ENCODE measurements around the gene ENOX1.
"Not testable (repeated sequence)": the region's sequence is repeated elsewhere in the genome, so short reads cannot be mapped to it uniquely, and the experiment has no call there.

The ENOX1 gene

GRCh38 chr13:43786766-43787517 lies at the start of gene ENOX1:
Gene ENOX1 (minus strand): TSS chr13:43786972.
- DNase-seq (ENCODE audit: low read depth): no peak

GRCh38 chr13:43835701-43836100 lies 48.9 kb upstream of the ENOX1 start:
- DNase-seq (ENCODE audit: low read depth): no peak

GRCh38 chr13:43831088-43831487 lies 44.3 kb upstream of the ENOX1 start:
- DNase-seq (ENCODE audit: low read depth): no peak

- DNase-seq (ENCODE audit: low read depth): no peak
Observed at GRCh38 chr13:43830497-43830881, 43.7 kb upstream of the ENOX1 start.

GRCh38 chr13:43824656-43825055 lies 37.9 kb upstream of the ENOX1 start:
- DNase-seq (ENCODE audit: low read depth): not testable (repeated sequence)

GRCh38 chr13:43822969-43823368 lies 36.2 kb upstream of the ENOX1 start:
- DNase-seq (ENCODE audit: low read depth): no peak

- DNase-seq (ENCODE audit: low read depth): no peak
Observed at GRCh38 chr13:43816401-43816889, 29.7 kb upstream of the ENOX1 start.

GRCh38 chr13:43815204-43815603 lies 28.4 kb upstream of the ENOX1 start:
- DNase-seq (ENCODE audit: low read depth): no peak

GRCh38 chr13:43808676-43809075 lies 21.9 kb upstream of the ENOX1 start:
- DNase-seq (ENCODE audit: low read depth): no peak

- DNase-seq (ENCODE audit: low read depth): no peak
Observed at GRCh38 chr13:43805681-43806128, 18.9 kb upstream of the ENOX1 start.

GRCh38 chr13:43805071-43805468 lies 18.3 kb upstream of the ENOX1 start:
- DNase-seq (ENCODE audit: low read depth): no peak

GRCh38 chr13:43804461-43805070 lies 17.8 kb upstream of the ENOX1 start:
- no peak for DNase-seq (ENCODE audit: low read depth)

GRCh38 chr13:43802511-43802910 lies 15.7 kb upstream of the ENOX1 start:
- no peak for DNase-seq (ENCODE audit: low read depth)

- no peak for DNase-seq (ENCODE audit: low read depth)
Observed at GRCh38 chr13:43800828-43801227, 14.1 kb upstream of the ENOX1 start.

- no peak for DNase-seq (ENCODE audit: low read depth)
Observed at GRCh38 chr13:43799191-43799590, 12.4 kb upstream of the ENOX1 start.

- no peak for DNase-seq (ENCODE audit: low read depth)
Observed at GRCh38 chr13:43797869-43798268, 11.1 kb upstream of the ENOX1 start.

GRCh38 chr13:43797159-43797558 lies 10.4 kb upstream of the ENOX1 start:
- DNase-seq (ENCODE audit: low read depth): no peak

GRCh38 chr13:43794416-43794815 lies 7.6 kb upstream of the ENOX1 start:
- DNase-seq (ENCODE audit: low read depth): no peak

- no peak for DNase-seq (ENCODE audit: low read depth)
Observed at GRCh38 chr13:43792076-43792881, 5.5 kb upstream of the ENOX1 start.

- no peak for DNase-seq (ENCODE audit: low read depth)
Observed at GRCh38 chr13:43787997-43788396, 1.2 kb upstream of the ENOX1 start.

- no peak for DNase-seq (ENCODE audit: low read depth)
Observed at GRCh38 chr13:43787518-43787891, 733 bp upstream of the ENOX1 start.

GRCh38 chr13:43786472-43786765 lies 353 bp downstream of the ENOX1 start:
- DNase-seq (ENCODE audit: low read depth): no peak
